ENCODE measurements around the gene CALCOCO1. TPM values are rescaled to one million over a fixed set of nuclear protein-coding genes. Genes with fewer than 3 reads are reported as not detected.

The CALCOCO1 gene
- total RNA-seq, 1 donor from 2014 or later: 131 TPM

DNA sequence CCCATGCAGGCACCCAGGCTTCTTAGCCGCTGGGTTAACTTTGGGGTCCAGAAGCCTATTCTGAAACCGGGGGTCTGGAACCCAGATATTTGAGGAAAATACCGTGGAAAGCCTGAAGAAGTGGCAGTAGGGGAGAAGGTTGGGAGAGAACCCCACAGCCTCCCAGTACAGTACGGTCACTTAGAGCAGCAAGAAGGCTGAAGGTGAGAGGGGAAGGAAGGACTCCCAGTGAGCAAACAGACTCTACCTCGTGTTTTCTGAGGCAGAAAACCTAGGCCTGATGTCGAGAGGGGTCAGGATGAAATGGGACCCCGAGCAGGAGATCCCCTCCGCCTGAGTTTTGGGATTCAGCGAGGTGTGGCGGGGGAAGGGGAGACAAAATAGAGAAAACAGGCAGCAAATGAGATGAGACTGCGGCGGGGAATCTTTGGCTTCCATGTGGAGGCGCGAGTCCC is 10.7 kb upstream of the CALCOCO1 start:
- H3K4me3 ChIP-seq: no peak overlapping the region
- H3K27me3 ChIP-seq: no peaks in the 10 kb centered on the region

GRCh38 chr12:53737093-53737808 is 10.0 kb upstream of the CALCOCO1 start:
- no peaks in the 10 kb centered on the region for H3K36me3 ChIP-seq
- H3K4me1 ChIP-seq: peaks cover 22% of the 10 kb centered on the region
- no peak for DNase-seq (ENCODE audit: extremely low spot score in 2 of 2)
- H3K27me3 ChIP-seq: no peaks in the 10 kb centered on the region
- no peak overlapping the region for H3K27ac ChIP-seq
- TF ChIP-seq POLR2AphosphoS5 (IDR thresholded peaks at IDR 0.05; ENCODE audit: insufficient read depth in 1 of 2, low read depth in 1 of 2) (no peak), POLR2A (IDR thresholded peaks at IDR 0.05) (no peak)
- TF ChIP-seq, protein P1, sequence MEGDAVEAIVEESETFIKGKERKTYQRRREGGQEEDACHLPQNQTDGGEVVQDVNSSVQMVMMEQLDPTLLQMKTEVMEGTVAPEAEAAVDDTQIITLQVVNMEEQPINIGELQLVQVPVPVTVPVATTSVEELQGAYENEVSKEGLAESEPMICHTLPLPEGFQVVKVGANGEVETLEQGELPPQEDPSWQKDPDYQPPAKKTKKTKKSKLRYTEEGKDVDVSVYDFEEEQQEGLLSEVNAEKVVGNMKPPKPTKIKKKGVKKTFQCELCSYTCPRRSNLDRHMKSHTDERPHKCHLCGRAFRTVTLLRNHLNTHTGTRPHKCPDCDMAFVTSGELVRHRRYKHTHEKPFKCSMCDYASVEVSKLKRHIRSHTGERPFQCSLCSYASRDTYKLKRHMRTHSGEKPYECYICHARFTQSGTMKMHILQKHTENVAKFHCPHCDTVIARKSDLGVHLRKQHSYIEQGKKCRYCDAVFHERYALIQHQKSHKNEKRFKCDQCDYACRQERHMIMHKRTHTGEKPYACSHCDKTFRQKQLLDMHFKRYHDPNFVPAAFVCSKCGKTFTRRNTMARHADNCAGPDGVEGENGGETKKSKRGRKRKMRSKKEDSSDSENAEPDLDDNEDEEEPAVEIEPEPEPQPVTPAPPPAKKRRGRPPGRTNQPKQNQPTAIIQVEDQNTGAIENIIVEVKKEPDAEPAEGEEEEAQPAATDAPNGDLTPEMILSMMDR (IDR thresholded peaks at IDR 0.05): no peak
- intact Hi-C loops (cut with DNase I): no loop called here
- H3K4me3 ChIP-seq: no peak overlapping the region
- H3K9me3 ChIP-seq: no peaks in the 10 kb centered on the region

More for the DNA sequence above, 10.7 kb upstream of the CALCOCO1 start:
- intact Hi-C loops (cut with DNase I): no loop called here
- no peaks in the 10 kb centered on the region for H3K36me3 ChIP-seq
- no peak for DNase-seq (ENCODE audit: extremely low spot score in 2 of 2)
- H3K4me1 ChIP-seq: peaks cover 22% of the 10 kb centered on the region
- TF ChIP-seq, protein P1 (IDR thresholded peaks at IDR 0.05): no peak
- TF ChIP-seq POLR2AphosphoS5 (IDR thresholded peaks at IDR 0.05; ENCODE audit: insufficient read depth in 1 of 2, low read depth in 1 of 2): no peak
- TF ChIP-seq POLR2A (IDR thresholded peaks at IDR 0.05): no peak
- no peak overlapping the region for H3K27ac ChIP-seq
- H3K9me3 ChIP-seq: no peaks in the 10 kb centered on the region

GRCh38 chr12:53736592-53736991 is 9.3 kb upstream of the CALCOCO1 start:
- H3K27ac ChIP-seq: no peak overlapping the region
- H3K9me3 ChIP-seq: no peaks in the 10 kb centered on the region
- H3K4me3 ChIP-seq: no peak overlapping the region
- no peak for DNase-seq (ENCODE audit: extremely low spot score in 2 of 2)
- no peaks in the 10 kb centered on the region for H3K36me3 ChIP-seq
- intact Hi-C loops (cut with DNase I): no loop called here
- H3K27me3 ChIP-seq: no peaks in the 10 kb centered on the region
- peaks cover 22% of the 10 kb centered on the region for H3K4me1 ChIP-seq
- TF ChIP-seq POLR2A (IDR thresholded peaks at IDR 0.05): no peak
- TF ChIP-seq, protein P1 (IDR thresholded peaks at IDR 0.05): no peak
- no peak for TF ChIP-seq POLR2AphosphoS5 (IDR thresholded peaks at IDR 0.05; ENCODE audit: insufficient read depth in 1 of 2, low read depth in 1 of 2)

DNA sequence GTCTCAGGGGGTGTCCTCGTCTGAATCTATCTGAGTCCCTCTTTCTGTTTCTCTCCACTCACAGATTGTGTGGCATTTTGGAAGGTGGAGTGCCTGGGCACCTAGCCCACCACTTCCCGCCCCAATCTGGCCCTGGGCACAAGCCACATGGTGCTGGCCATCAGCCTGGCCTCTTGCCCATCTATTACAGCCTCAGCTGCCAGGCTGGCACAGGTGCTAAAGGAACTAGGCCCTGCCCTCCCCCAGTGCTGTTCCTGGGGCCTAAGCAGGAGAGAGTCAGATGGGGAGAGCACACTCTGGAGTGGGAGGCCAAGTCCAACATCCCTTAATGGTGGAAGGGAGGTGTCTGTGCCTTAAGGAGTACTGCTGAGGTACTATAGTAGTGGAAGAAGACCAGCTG is 8.3 kb upstream of the CALCOCO1 start:
- Histone ChIP-seq H3K4me3 (no peak overlapping the region), H3K27ac (no peak overlapping the region), H3K9me3 (no peaks in the 10 kb centered on the region), H3K36me3 (no peaks in the 10 kb centered on the region), H3K27me3 (no peaks in the 10 kb centered on the region), H3K4me1 (peaks cover 22% of the 10 kb centered on the region)
- TF ChIP-seq POLR2AphosphoS5 (IDR thresholded peaks at IDR 0.05; ENCODE audit: insufficient read depth in 1 of 2, low read depth in 1 of 2): no peak
- TF ChIP-seq, protein P1 (IDR thresholded peaks at IDR 0.05): no peak
- TF ChIP-seq POLR2A (IDR thresholded peaks at IDR 0.05): no peak
- DNase-seq (ENCODE audit: extremely low spot score in 2 of 2): no peak
- intact Hi-C loops (cut with DNase I): no loop called here

DNA sequence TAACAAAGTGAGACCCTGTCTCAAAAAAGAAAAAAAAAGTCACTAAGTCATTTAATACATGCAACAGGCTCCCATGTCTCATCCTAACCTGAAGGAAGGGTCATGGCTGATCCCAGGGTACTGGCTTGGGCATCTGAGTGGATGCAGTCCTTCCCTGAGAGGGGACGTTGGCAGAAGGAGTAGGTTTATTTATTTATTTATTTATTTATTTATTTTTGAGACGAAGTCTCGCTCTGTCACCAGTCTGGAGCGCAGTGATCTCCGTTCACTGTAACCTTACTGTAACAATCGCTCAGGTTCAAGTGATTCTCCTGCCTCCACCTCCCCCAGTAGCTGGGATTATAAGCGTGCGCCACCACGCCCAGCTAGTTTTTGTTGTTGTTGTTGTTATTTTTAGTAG is 7.2 kb upstream of the CALCOCO1 start:
- H3K4me3 ChIP-seq: no peak overlapping the region
- H3K9me3 ChIP-seq: no peaks in the 10 kb centered on the region
- peaks cover 14% of the 10 kb centered on the region for H3K4me1 ChIP-seq
- intact Hi-C loops (cut with DNase I): no loop called here
- no peak for DNase-seq (ENCODE audit: extremely low spot score in 2 of 2)
- H3K27me3 ChIP-seq: no peaks in the 10 kb centered on the region
- TF ChIP-seq, protein P1 (IDR thresholded peaks at IDR 0.05): no peak
- TF ChIP-seq POLR2AphosphoS5 (IDR thresholded peaks at IDR 0.05; ENCODE audit: insufficient read depth in 1 of 2, low read depth in 1 of 2) (no peak), POLR2A (IDR thresholded peaks at IDR 0.05) (no peak)
- H3K36me3 ChIP-seq: no peaks in the 10 kb centered on the region
- H3K27ac ChIP-seq: no peak overlapping the region
